OCI-LY3 (cell line): ENCODE results near the gene GRHPR.
A peak's percentile ranks its signal among the peaks of the same experiment; 100 is the strongest.

Experiments used
- H2AFZ ChIP-seq: fragments of 200-600, 300-600 bp; shearing (Covaris generic); 2 replicates; pipeline ENCODE4 v1.6.0; 2014; ENCODE audit warnings: antibody characterized with exemption, low read depth, low read length
- H3K27ac ChIP-seq: fragments of 200-600, 300-600 bp; sonication (generic); 2 replicates; pipeline ENCODE4 v1.5.1; 2014; ENCODE audit warnings: mild to moderate bottlenecking, low read length, moderate library complexity, mixed read lengths
- H3K27me3 ChIP-seq: fragments of 200-600, 300-600 bp; sonication (generic); 2 replicates; pipeline ENCODE4 v1.6.1; 2014; ENCODE audit warnings: low read depth, low read length, mixed read lengths
- H3K36me3 ChIP-seq: fragments of 200-600, 300-600 bp; sonication (generic); replicated peaks from 2 replicates; pipeline ENCODE3; 2014; ENCODE audit warnings: low read depth, low read length, mixed read lengths
- H3K4me1 ChIP-seq: fragments of 300-600, 200-600 bp; sonication (generic); 2 replicates; pipeline ENCODE4 v1.6.1; 2014; ENCODE audit warnings: low read length, mixed read lengths
- H3K4me2 ChIP-seq: fragments of 200-600, 300-600 bp; sonication (generic); 2 replicates; pipeline ENCODE4 v1.6.1; 2014; ENCODE audit warnings: low read length, mixed read lengths
- H3K4me3 ChIP-seq: fragments of 300-600, 200-600 bp; sonication (generic); 2 replicates; pipeline ENCODE4 v1.5.1; 2014; ENCODE audit warnings: antibody characterized with exemption, mild to moderate bottlenecking, low read length, moderate library complexity
- H3K79me2 ChIP-seq: fragments of 300-600, 200-600 bp; shearing (Covaris generic); 2 replicates; pipeline ENCODE4 v1.6.1; 2014; ENCODE audit warnings: mild to moderate bottlenecking, low read length, mixed read lengths
- H3K9ac ChIP-seq: fragments of 300-600, 200-600 bp; shearing (Covaris generic); 2 replicates; pipeline ENCODE4 v1.6.0; 2014; ENCODE audit warnings: mild to moderate bottlenecking, low read length, moderate library complexity
- H3K9me3 ChIP-seq: fragments of 200-600, 300-600 bp; shearing (Covaris generic); 2 replicates; pipeline ENCODE4 v1.6.1; 2014; ENCODE audit warnings: low read length, mixed read lengths; ENCODE audit not compliant: insufficient read depth
- H4K20me1 ChIP-seq: fragments of 200-600, 300-600 bp; sonication (generic); 2 replicates; pipeline ENCODE4 v1.6.1; 2016; ENCODE audit warnings: low read length, mixed read lengths; ENCODE audit not compliant: insufficient read depth
- EZH2phosphoT487 ChIP-seq: fragments of 200-600 bp; shearing (Covaris generic); IDR thresholded peaks from 2 replicates; pipeline ENCODE4 v1.6.1; 2018; ENCODE audit warnings: antibody characterized with exemption, mixed run types, low read depth
- TF ChIP-seq, protein P1 (sequence below): fragments of 200-600, 300-600 bp; sonication (generic); IDR thresholded peaks from 2 replicates; pipeline ENCODE4 v1.5.1; 2014; ENCODE audit warnings: antibody characterized with exemption, low read length, low read depth

The GRHPR gene

GRCh38 chr9:37410969-37411785 is 11.3 kb upstream of the GRHPR start:
- peaks cover 96% of the 10 kb centered on the region for H3K4me1 ChIP-seq
- peak overlapping the region; percentile 99 for H3K27ac ChIP-seq
- peak overlapping the region; percentile 97 for H3K4me2 ChIP-seq
- no peaks in the 10 kb centered on the region for H4K20me1 ChIP-seq
- H3K27me3 ChIP-seq, result no peaks in the 10 kb centered on the region
- H3K9ac ChIP-seq, result peak overlapping the region; percentile 99
- no peaks in the 10 kb centered on the region; the same call in 1 of the 2 replicates for H3K9me3 ChIP-seq
- peak overlapping the region; percentile 74 for H3K4me3 ChIP-seq
- no peak overlapping the region for H2AFZ ChIP-seq
- H3K36me3 ChIP-seq, result no peaks in the 10 kb centered on the region
- peaks cover 38% of the 10 kb centered on the region for H3K79me2 ChIP-seq
- TF ChIP-seq EZH2phosphoT487, result no peak
- TF ChIP-seq, protein P1, sequence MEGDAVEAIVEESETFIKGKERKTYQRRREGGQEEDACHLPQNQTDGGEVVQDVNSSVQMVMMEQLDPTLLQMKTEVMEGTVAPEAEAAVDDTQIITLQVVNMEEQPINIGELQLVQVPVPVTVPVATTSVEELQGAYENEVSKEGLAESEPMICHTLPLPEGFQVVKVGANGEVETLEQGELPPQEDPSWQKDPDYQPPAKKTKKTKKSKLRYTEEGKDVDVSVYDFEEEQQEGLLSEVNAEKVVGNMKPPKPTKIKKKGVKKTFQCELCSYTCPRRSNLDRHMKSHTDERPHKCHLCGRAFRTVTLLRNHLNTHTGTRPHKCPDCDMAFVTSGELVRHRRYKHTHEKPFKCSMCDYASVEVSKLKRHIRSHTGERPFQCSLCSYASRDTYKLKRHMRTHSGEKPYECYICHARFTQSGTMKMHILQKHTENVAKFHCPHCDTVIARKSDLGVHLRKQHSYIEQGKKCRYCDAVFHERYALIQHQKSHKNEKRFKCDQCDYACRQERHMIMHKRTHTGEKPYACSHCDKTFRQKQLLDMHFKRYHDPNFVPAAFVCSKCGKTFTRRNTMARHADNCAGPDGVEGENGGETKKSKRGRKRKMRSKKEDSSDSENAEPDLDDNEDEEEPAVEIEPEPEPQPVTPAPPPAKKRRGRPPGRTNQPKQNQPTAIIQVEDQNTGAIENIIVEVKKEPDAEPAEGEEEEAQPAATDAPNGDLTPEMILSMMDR, result peak; percentile 68

GRCh38 chr9:37412431-37413151 is 9.9 kb upstream of the GRHPR start:
- Histone ChIP-seq H2AFZ (no peak overlapping the region), H3K9ac (peak overlapping the region; percentile 99), H3K4me2 (peak overlapping the region; percentile 97), H3K9me3 (no peaks in the 10 kb centered on the region; the same call in 1 of the 2 replicates), H3K27ac (peak overlapping the region; percentile 99), H3K79me2 (peaks cover 26% of the 10 kb centered on the region), H3K4me3 (peak overlapping the region; percentile 74), H3K27me3 (no peaks in the 10 kb centered on the region), H4K20me1 (no peaks in the 10 kb centered on the region), H3K36me3 (no peaks in the 10 kb centered on the region), H3K4me1 (peaks cover 96% of the 10 kb centered on the region)
- TF ChIP-seq, protein P1, result no peak
- TF ChIP-seq EZH2phosphoT487, result no peak

DNA sequence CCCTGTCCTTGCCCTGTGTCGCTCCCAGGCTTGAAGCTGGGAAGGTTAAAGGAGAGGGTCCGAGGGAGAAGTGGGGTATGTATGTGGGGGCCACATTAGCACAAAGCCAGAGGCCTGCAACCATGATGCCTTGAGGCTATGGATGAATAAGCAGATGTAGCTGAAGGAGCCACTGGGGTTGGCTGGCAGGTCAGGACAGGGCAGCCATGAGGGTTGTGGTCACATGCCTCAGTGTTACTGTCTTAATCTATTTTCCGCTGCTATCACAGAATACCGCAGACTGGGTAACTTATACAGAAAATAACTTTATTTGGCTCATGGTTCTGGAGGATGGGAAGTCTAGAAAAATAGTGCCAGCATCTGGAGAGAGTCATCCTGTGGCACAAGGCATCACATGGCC is 9.2 kb upstream of the GRHPR start:
- peaks cover 26% of the 10 kb centered on the region for H3K79me2 ChIP-seq
- H3K4me2 ChIP-seq, result peak overlapping the region; percentile 97
- H2AFZ ChIP-seq, result no peak overlapping the region
- no peaks in the 10 kb centered on the region for H4K20me1 ChIP-seq
- TF ChIP-seq EZH2phosphoT487, result no peak
- TF ChIP-seq, protein P1, result no peak
- H3K9me3 ChIP-seq, result no peaks in the 10 kb centered on the region; the same call in 1 of the 2 replicates
- peak overlapping the region; percentile 99 for H3K27ac ChIP-seq
- H3K9ac ChIP-seq, result peak overlapping the region; percentile 99
- no peaks in the 10 kb centered on the region for H3K36me3 ChIP-seq
- peak overlapping the region; percentile 74 for H3K4me3 ChIP-seq
- peaks cover 96% of the 10 kb centered on the region for H3K4me1 ChIP-seq
- no peaks in the 10 kb centered on the region for H3K27me3 ChIP-seq

DNA sequence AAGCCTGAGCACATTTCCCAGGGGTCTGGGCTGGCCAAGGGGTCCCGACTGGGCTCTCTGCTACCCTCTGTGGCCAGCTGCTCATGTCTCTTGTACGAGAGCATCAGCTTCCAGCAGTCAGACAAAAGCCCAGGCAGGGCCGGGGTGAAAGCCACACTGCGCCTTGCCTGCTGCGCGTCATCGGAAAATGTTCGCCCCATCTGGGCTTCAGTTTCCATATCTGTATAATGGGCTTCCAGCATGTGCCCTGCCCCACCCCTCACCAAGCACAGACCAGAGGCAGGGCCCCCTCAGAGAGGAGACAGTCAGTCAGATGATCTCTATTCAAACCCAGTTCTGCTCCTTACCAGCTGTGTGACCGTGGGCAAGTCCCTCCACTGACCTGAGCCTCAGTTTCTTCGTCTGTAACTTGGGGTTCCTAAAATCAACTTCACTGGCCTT is 8.0 kb upstream of the GRHPR start:
- Histone ChIP-seq H3K9me3 (no peaks in the 10 kb centered on the region; the same call in 1 of the 2 replicates), H3K79me2 (peaks cover 26% of the 10 kb centered on the region), H3K4me3 (peak overlapping the region; percentile 66), H3K27ac (peak overlapping the region; percentile 99), H3K4me1 (peaks cover 89% of the 10 kb centered on the region), H3K27me3 (no peaks in the 10 kb centered on the region), H2AFZ (peak overlapping the region; percentile 16; the same call in 1 of the 2 replicates), H3K36me3 (no peaks in the 10 kb centered on the region), H3K4me2 (peak overlapping the region; percentile 86), H4K20me1 (no peaks in the 10 kb centered on the region), H3K9ac (peak overlapping the region; percentile 99)
- TF ChIP-seq EZH2phosphoT487, result no peak
- TF ChIP-seq, protein P1, result no peak
